UCSD-AML1 (cell line): ENCODE results near the gene POLDIP2.

Experiments used
- DNase-seq: peaks from one replicate; lab custom pipeline; 2025; ENCODE audit not compliant: unreplicated experiment; lab: John Stamatoyannopoulos, UW

Gene POLDIP2

DNA sequence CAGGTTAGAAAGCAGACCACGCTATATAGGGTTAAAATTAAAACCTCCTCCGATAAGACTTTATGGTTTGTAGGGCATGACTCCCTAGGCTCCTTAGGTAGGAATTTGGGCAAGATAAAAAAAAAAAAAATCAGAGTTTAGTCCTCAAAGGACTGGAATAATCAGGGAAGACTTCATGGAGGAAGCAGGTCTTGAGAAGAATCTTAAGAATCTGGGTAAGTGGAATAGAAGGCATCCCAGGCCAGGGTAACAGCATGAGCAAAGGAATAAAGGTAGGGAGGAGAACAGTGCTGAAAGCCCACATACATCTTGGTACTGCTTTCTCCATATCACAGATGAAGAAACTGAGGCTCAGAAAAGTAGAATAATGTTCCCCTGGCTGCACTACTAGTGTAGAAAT is 33.2 kb upstream of the POLDIP2 start:
- no peak for DNase-seq

DNA sequence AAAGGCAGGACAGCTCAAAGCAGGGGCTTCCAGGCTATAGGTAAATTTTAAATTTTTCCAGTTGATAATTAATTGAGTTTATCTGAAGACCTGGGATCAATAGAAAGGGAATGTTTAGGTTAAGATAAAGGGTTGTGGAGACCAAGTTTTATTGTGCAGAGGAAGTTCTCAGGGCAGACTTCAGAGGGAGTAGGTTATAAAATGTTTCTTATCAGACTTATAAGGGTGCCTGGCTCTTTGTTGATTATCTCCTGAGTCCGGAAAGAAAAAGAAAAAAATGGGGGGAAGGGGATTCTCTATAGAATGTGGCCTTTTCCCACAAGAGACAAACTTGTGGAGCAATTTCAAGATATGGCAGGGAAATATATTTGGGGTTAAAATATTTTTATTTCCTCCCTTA is 32.8 kb upstream of the POLDIP2 start:
- no peak for DNase-seq

- no peak for DNase-seq
Observed at GRCh38 chr17:28388106-28388505, 30.8 kb upstream of the POLDIP2 start.

DNA sequence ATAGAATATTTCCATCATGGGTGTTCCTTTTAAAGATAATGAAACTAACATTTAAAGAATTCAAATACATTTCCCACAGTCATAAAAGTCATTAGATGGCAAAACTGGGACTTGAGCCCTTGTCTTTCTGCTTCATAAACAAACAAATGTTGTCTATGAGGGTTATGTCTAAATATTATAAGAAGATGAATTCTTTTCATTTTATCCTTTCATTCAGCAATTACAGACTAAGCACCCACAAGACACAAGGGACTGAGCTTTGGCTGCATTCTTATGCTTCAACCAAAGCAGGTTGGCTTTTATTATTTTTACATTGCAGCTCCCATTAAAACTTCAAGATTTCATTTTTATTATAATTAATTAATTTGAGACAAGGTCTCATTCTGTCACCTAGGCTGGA is 29.1 kb upstream of the POLDIP2 start:
- DNase-seq: no peak

DNA sequence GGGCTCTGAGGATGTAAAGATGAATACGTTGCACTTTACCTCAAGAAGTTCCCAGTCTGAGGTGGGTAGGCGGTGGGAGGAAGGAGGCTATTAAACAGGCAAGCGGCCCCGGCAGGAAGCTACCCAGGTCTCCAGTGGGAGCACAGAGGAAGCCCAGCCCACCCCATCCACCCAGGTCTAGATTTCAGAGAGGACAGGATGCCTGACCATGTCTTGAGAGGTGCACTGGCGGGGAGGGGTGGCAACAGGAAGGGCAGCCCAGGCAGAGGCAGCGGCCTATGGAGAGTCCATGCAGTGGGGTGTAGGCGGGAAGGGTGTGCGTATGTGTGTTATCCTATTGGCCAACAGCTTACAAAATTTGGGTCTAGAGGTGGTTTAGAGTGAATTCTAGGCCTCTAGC is 28.1 kb upstream of the POLDIP2 start:
- DNase-seq: no peak

GRCh38 chr17:28385037-28385400 is 27.7 kb upstream of the POLDIP2 start:
- DNase-seq: no peak

DNA sequence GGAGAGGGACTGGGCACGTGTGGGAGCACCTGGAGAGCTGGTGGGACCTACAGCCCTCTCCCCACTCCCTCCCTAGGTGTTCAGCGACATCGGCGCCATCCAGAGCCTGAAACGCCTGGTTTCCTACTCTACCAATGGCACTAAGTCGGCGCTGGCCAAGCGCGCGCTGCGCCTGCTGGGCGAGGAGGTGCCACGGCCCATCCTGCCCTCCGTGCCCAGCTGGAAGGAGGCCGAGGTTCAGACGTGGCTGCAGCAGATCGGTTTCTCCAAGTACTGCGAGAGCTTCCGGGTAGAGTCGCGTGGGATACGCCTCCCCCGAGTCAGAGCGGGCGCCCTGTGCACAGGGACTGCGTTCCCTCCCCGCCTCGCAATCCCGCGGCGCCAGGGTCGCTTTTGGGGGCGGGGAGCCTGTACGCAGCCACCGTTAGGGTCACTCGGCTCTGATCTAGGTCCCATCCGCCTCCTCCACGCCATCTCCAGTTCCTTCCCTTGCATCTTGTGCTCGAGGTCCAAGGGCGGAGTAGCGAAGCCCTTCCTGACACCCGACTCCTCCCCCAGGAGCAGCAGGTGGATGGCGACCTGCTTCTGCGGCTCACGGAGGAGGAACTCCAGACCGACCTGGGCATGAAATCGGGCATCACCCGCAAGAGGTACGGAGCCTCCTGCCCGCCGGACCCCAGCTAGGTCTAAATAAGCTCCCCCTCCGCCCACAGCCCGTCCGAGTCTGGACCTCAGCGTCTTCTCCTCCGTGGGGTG is 27.1 kb upstream of the POLDIP2 start:
- DNase-seq: no peak

DNA sequence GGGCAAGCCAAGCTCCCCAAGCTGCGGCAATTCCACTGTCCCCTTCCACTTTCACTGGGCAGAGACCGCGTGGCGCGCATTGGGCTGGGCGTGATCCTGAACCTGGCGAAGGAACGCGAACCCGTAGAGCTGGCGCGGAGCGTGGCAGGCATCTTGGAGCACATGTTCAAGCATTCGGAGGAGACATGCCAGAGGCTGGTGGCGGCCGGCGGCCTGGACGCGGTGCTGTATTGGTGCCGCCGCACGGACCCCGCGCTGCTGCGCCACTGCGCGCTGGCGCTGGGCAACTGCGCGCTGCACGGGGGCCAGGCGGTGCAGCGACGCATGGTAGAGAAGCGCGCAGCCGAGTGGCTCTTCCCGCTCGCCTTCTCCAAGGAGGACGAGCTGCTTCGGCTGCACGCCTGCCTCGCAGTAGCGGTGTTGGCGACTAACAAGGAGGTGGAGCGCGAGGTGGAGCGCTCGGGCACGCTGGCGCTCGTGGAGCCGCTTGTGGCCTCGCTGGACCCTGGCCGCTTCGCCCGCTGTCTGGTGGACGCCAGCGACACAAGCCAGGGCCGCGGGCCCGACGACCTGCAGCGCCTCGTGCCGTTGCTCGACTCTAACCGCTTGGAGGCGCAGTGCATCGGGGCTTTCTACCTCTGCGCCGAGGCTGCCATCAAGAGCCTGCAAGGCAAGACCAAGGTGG is 24.0 kb upstream of the POLDIP2 start:
- DNase-seq: no peak

DNA sequence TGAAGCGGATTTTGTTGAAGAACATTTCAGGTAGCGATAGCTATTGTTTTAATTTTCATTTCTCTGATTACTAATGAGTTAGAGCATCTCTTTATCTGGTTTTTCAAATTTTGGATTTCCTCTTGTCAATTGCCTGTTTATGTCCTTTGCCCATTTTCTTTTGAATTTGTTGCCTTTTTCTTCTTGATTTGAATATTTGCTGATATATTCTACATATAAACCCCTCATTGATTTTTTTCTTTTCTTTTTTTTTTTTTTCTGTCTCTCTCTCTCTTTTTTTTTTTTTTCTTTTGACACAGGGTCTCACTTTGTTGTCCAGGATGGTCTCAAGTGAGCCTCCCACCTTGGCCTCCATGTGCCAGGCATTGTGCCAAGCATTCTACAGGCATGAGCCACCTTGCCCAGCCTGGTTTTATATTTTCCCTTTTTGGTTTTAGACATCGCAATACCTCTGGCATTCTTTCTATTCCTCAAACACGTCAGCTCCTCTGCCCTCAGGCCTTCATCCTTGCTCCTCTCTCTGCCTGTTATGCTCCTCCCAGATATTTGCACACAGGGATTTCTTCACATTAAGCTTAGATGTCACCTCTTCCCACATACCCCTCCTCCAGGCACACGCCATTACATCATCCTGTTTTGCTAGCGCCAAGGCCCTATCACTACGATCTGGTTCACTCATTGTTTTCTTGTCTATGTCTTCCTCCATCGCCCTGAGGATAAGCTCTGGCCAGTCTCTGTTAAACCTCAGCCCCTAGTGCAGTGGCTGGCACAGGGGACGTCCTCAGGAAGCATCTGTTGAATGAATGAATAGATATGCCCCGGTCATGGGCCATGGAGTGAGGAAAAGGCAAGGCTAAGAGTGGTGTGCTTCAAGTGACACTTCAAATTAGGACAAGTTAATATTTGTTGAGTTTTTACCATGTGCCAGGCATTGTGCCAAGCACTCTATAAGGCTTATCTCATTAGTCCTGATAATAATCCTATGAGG is 22.8 kb upstream of the POLDIP2 start:
- DNase-seq: peak; percentile 32

DNA sequence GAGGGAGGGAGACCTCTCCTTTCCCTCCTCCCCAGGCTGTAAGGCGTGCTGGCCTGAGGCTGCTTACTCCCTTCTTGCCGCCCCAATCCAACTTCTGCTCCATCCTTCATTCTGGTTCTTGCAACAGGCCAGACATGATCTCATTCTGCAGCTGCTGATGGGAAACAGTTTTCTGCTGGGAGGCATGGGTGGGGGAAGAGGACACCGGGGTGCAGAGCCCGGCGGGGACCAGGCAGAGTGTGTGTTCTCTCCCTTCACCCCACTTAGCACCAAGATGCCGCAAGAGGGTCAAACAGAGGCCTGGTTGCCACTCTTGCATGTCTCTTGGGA is 15.6 kb upstream of the POLDIP2 start:
- DNase-seq: no peak

DNA sequence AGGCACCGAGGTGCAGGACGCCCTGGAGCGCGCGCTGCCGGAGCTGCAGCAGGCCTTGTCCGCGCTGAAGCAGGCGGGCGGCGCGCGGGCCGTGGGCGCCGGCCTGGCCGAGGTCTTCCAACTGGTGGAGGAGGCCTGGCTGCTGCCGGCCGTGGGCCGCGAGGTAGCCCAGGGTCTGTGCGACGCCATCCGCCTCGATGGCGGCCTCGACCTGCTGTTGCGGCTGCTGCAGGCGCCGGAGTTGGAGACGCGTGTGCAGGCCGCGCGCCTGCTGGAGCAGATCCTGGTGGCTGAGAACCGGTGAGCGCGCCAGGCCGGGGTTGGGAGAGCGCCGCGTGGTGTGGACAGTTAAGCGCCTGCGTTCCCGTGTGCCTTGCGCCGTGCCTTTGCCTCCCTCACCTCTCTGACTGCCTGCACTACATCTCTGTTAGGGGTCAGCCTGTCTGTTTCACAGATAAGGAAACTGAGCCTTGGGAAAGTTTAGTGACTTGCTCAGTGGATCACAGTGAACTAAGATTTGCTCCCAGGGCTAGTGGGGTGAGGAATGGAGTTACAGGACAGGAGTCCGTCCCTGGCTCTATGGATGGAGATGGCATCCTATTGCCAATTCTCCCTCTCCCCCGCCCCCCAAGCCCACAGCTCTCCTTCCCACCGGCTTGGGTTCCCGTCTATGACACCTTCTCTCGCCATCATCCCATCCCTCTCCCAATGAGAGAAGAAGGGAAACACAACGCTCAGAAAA is 15.0 kb upstream of the POLDIP2 start:
- no peak for DNase-seq

GRCh38 chr17:28371245-28372202 is 14.2 kb upstream of the POLDIP2 start, which contains the start of gene SARM1:
Gene SARM1, plus strand, starts transcription at chr17:28371694. Its CDS starts 339 bp downstream, at chr17:28372033.
- DNase-seq: peak; percentile 77

GRCh38 chr17:28370744-28371103 is 13.4 kb upstream of the POLDIP2 start:
- no peak for DNase-seq

GRCh38 chr17:28370035-28370743 is 12.9 kb upstream of the POLDIP2 start, which contains the start of gene VTN:
Gene VTN, minus strand, starts transcription at chr17:28370307. Its CDS starts 104 bp downstream, at chr17:28370203.
- DNase-seq: peak; percentile 29

GRCh38 chr17:28369684-28370034 is 12.3 kb upstream of the POLDIP2 start:
- DNase-seq: no peak

DNA sequence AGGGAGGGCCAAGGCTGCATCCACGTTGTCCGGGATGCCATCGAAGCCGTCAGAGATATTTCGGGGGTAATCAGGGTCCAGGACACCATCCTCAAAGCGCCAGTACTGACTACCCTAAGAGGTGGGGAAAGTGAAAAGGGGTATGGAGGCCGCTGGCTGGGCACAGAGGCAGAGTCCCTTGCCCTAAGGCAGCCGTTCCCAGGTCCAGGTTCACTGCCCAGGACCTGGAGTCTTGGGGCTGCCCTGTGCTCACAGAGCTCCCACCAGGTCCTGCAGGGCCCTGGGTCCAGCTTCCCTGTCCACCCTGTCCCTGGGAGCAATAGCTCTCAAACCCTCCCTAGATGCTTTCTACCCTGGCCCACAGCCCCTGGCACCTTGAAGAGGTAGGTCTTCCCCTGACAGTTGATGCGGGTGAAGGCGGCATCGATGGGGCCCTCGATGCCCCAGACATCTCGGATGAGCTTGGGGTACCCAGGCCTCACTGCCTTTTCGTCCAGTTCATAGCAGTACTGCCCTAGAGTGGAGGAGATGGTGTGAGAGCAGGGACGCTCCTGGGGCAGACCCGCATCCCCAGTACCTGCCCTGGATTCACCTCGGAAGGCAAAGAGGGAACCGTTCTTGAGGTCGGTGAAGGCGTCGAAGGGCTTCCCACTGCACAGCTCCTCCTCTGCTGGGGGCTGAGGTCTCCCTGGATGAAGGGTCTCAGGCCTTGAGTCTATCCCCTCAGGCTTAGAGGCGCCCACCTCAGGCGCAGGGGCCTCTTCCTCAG is 11.8 kb upstream of the POLDIP2 start:
- no peak for DNase-seq

DNA sequence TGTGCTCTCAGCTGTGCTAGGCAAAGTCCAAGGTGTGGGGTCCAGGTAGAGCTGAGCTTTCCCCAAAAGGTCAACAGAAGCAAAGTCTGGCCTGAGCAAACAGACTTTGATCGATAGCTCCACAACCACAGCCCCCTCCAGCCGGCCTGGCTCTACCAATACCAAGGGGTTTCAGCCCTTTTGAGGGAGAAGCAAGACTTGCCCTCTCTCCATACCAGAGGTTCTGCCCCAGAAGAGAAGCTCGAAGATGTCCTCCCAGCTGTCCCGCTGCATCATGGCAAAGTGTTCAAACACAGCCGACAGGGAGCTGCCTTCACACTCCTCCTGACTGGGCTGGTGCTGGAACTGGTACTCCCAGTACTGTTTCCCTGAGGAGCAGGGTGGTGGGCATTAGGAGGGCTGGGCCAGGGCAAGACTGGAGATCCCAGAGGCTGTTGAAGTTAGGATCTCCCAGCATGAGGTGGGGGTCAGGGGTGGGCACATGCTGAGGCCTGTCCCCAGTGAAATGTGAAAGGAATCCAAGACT is 11.0 kb upstream of the POLDIP2 start:
- DNase-seq: no peak

GRCh38 chr17:28367641-28368305 is 10.4 kb upstream of the POLDIP2 start:
- no peak for DNase-seq
